A549 treated with AZD9567 at 1 μM for 4 hours (cell line): ENCODE data around the gene SLC17A6. TPM values are rescaled to one million over a fixed set of nuclear protein-coding genes. Genes with fewer than 3 reads are reported as not detected.

Experiments used
- total RNA-seq: library from RNA; stranded (reverse); fragments of 200-300 nt; extraction: Qiagen RNA extraction; gene quantifications from 5 replicates; pipeline ENCODE4 v1.2.3, GENCODE V29; 2022; ENCODE audit not compliant: insufficient read depth

The SLC17A6 gene
- total RNA-seq = not detected in 5 replicates

DNA sequence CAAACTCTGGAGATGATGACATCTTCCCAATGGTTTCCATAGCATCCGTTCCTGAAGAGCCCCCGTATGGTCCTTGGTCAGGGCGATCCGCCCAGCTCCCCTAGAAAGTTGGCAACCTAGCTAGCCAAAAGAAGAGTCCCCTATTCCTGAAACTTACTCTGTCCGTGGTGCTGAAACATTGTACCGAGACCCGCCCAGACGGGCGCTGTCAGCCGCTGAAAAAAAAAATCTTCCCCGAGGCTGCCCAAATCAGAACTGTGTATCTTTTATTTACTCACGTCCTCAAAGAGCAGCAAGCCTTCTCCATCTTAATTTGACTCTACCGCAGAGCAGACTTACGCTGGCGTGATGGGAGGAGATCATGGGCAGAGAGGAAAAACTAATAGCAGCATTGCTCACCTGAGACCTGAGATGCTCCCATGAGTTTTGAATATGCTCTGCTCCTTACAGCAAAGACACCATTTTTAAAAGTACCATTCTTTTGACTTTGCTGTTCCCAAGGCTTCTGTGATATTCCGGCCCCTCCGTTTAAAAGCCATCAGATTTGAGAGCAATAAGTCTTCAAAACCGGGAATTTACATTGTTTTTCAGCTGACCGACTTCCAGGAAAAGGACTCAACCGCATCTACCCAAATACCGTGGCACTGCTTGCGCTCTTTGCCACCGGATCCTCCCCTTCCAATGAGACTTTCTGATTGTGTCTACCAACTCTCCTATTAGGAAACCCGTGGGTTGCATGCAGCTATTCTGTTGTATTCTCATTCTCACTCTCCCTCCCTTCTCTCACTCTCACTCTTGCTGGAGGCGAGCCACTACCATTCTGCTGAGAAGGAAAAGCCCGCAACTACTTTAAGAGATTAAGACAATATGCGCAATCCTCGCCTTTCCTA, at the start of gene SLC17A6:
TSS of gene SLC17A6 (plus strand) at position 786 of the 890 bp plus-strand sequence. CDS start 153 bp downstream, outside the sequence.

Other genes with a start within 250 kb of the SLC17A6 start
- 1.3 to 2.1 TPM (median 1.7 TPM) in 5 replicates for gene ANO5, start 145.3 kb upstream of the SLC17A6 start, total RNA-seq